SK-N-SH (cell line): Measurements from ENCODE around the gene HEBP2. TPM values are rescaled to one million over a fixed set of nuclear protein-coding genes. Genes with fewer than 3 reads are reported as not detected.

ENCODE experiments used
- CTCF ChIA-PET: fragments of 300-600, 350-600 bp; formaldehyde crosslinking; extraction: SDS; loops from one replicate; lab custom pipeline; 2021; lab: Yijun Ruan, JAX
- POLR2A ChIA-PET: fragments of 350-600 bp; sonication (Branson Sonifier 250); formaldehyde crosslinking; extraction: SDS; loops from one replicate; lab custom pipeline; 2020; ENCODE audit warnings: antibody characterized with exemption, inconsistent platforms; lab: Yijun Ruan, JAX
- DNase-seq: peaks from one replicate; pipeline ENCODE4 v3.0.0; 2012
- H2AFZ ChIP-seq: fragments of 200-600 bp; sonication (generic); 2 replicates; pipeline ENCODE4 v1.8.1; 2016; ENCODE audit warnings: antibody characterized with exemption, mild to moderate bottlenecking, low read depth
- H3F3A ChIP-seq: fragments of 200-600 bp; sonication (generic); replicated peaks from 2 replicates; pipeline ENCODE3; 2016; ENCODE audit warnings: antibody characterized with exemption, mild to moderate bottlenecking; ENCODE audit not compliant: insufficient read depth
- H3K27ac ChIP-seq, 2 experiments: fragments of 200-500 bp in 1 of 2; fragments of 200-600 bp in 1 of 2; sonication (Bioruptor generic) in 1 of 2; sonication (generic), shearing (Covaris generic) in 1 of 2; 2 replicates each; pipeline versions ENCODE4 v1.5.1 to v1.6.1; 2014 to 2016; ENCODE audit warnings: low read depth in 2 of 2, inconsistent platforms in 1 of 2, low read length in 1 of 2, mild to moderate bottlenecking in 1 of 2, mixed read lengths in 1 of 2
- H3K27me3 ChIP-seq: fragments of 200-600 bp; sonication (generic), shearing (Covaris generic); 2 replicates; pipeline ENCODE4 v1.6.1; 2016; ENCODE audit warnings: mixed run types; ENCODE audit not compliant: insufficient read depth
- H3K36me3 ChIP-seq, 2 experiments: fragments of 200-500 bp in 1 of 2; fragments of 200-600 bp in 1 of 2; sonication (Bioruptor generic) in 1 of 2; sonication (generic) in 1 of 2; replicated peaks in 1 of 2; 2 replicates each; pipeline versions ENCODE3 to v1.5.1; 2014 to 2016; ENCODE audit warnings: low read length in 1 of 2, mild to moderate bottlenecking in 1 of 2; ENCODE audit not compliant: insufficient read depth in 2 of 2, control insufficient read depth in 1 of 2
- H3K4me1 ChIP-seq, 2 experiments: fragments of 200-500 bp in 1 of 2; fragments of 200-600 bp in 1 of 2; sonication (Bioruptor generic) in 1 of 2; sonication (generic), shearing (Covaris generic) in 1 of 2; 2 replicates each; pipeline versions ENCODE4 v1.5.1 to v1.6.1; 2014 to 2016; ENCODE audit warnings: low read depth in 1 of 2, low read length in 1 of 2, mixed run types in 1 of 2; ENCODE audit not compliant: insufficient read depth in 2 of 2, control insufficient read depth in 1 of 2
- H3K4me2 ChIP-seq: fragments of 200-600 bp; sonication (generic), shearing (Covaris generic); 2 replicates; pipeline ENCODE4 v1.6.1; 2017; ENCODE audit warnings: mixed run types
- H3K4me3 ChIP-seq, 2 experiments: fragments of 200-500 bp in 1 of 2; fragments of 200-600 bp in 1 of 2; sonication (Bioruptor generic) in 1 of 2; sonication (generic), shearing (Covaris generic) in 1 of 2; 2 replicates each; pipeline versions ENCODE4 v1.5.1 to v1.8.1; 2014 to 2016; ENCODE audit warnings: low read depth in 2 of 2, inconsistent platforms in 1 of 2, low read length in 1 of 2, mild to moderate bottlenecking in 1 of 2, mixed read lengths in 1 of 2, moderate library complexity in 1 of 2
- H3K79me2 ChIP-seq: fragments of 200-600 bp; sonication (generic); 2 replicates; pipeline ENCODE4 v1.8.1; 2017; ENCODE audit warnings: mild to moderate bottlenecking; ENCODE audit not compliant: insufficient read depth
- H3K9ac ChIP-seq: fragments of 200-600 bp; sonication (generic); 2 replicates; pipeline ENCODE4 v1.6.1; 2017; ENCODE audit warnings: mixed run types
- H3K9me2 ChIP-seq: fragments of 200-600 bp; sonication (generic); 2 replicates; pipeline ENCODE4 v1.6.1; 2017; ENCODE audit warnings: mixed run types
- H3K9me3 ChIP-seq: fragments of 200-600 bp; sonication (generic); 2 replicates; pipeline ENCODE4 v1.6.1; 2017; ENCODE audit warnings: mixed run types, mild to moderate bottlenecking, moderate library complexity
- H4K20me1 ChIP-seq: fragments of 200-600 bp; sonication (generic); 2 replicates; pipeline ENCODE4 v1.6.1; 2017; ENCODE audit warnings: mild to moderate bottlenecking, mixed run types; ENCODE audit not compliant: insufficient read depth
- JUND ChIP-seq: IDR thresholded peaks from 2 replicates; pipeline ENCODE4 v1.4.0; 2012
- MXI1 ChIP-seq: IDR thresholded peaks from 2 replicates; pipeline ENCODE4 v1.6.1; 2012; ENCODE audit warnings: mild to moderate bottlenecking, low read depth, low read length, improper control_type of control experiment
- NFIC ChIP-seq: IDR thresholded peaks from 2 replicates; pipeline ENCODE4 v1.4.0; 2012; ENCODE audit warnings: borderline replicate concordance
- NRF1 ChIP-seq: IDR thresholded peaks from 2 replicates; pipeline ENCODE4 v1.6.1; 2012; ENCODE audit warnings: low read depth, mild to moderate bottlenecking, low read length
- POLR2AphosphoS5 ChIP-seq: IDR thresholded peaks from 2 replicates; pipeline ENCODE4 v1.6.1; 2012; ENCODE audit warnings: low read depth, low read length
- RFX5 ChIP-seq: IDR thresholded peaks from 2 replicates; pipeline ENCODE4 v1.6.1; 2012; ENCODE audit warnings: mild to moderate bottlenecking, improper control_type of control experiment, low read length
- RXRA ChIP-seq: IDR thresholded peaks from 2 replicates; pipeline ENCODE4 v1.4.0; 2012; ENCODE audit warnings: low read depth, mild to moderate bottlenecking, borderline replicate concordance
- SMC3 ChIP-seq: IDR thresholded peaks from 2 replicates; pipeline ENCODE4 v1.6.1; 2012; ENCODE audit warnings: low read depth, low read length, improper control_type of control experiment
- TAF1 ChIP-seq: IDR thresholded peaks from 2 replicates; pipeline ENCODE4 v1.6.1; 2012; ENCODE audit warnings: low read depth, mild to moderate bottlenecking, low read length, moderate library complexity, borderline replicate concordance
- TCF12 ChIP-seq: IDR thresholded peaks from 2 replicates; pipeline ENCODE4 v1.4.0; 2012
- TEAD4 ChIP-seq: IDR thresholded peaks from 2 replicates; pipeline ENCODE4 v1.4.0; 2012; ENCODE audit warnings: mild to moderate bottlenecking, borderline replicate concordance; ENCODE audit not compliant: insufficient read depth
- WGBS: methylation state at CpG from one replicate; pipeline ENCODE4 v1.1.6; 2017; ENCODE audit warnings: low lambda C conversion rate; 5-methylcytosine and 5-hydroxymethylcytosine counted together
- polyA plus RNA-seq, 3 experiments: library from polyadenylated mRNA; depleted of rRNA; stranded (reverse); fragments of >200 nt; gene quantifications; 2 replicates each; pipeline ENCODE4 v1.2.3, GENCODE V29; 2012
- TF ChIP-seq, protein P1 (sequence below): fragments of 200-600 bp; sonication (generic); IDR thresholded peaks from 2 replicates; pipeline ENCODE4 v1.6.1; 2017; ENCODE audit warnings: antibody characterized with exemption, mild to moderate bottlenecking, moderate library complexity
- TF ChIP-seq, protein P2 (sequence below): fragments of 150-350 bp; IDR thresholded peaks from 2 replicates; pipeline ENCODE4 v1.6.1; 2016; ENCODE audit warnings: mild to moderate bottlenecking, low read depth, low read length
- TF ChIP-seq, protein P3 (sequence below): IDR thresholded peaks from 2 replicates; pipeline ENCODE4 v1.4.0; 2012; ENCODE audit warnings: low read depth, borderline replicate concordance
- TF ChIP-seq, protein P4 (sequence below): IDR thresholded peaks from 2 replicates; pipeline ENCODE4 v1.4.0; 2012; ENCODE audit warnings: low read depth
- TF ChIP-seq, protein P5 (sequence below): IDR thresholded peaks from 2 replicates; pipeline ENCODE4; 2012

HEBP2 gene
- polyA plus RNA-seq, 1 of the 3 experiments (the other 2 are of a cell fraction): 7.6 TPM

DNA sequence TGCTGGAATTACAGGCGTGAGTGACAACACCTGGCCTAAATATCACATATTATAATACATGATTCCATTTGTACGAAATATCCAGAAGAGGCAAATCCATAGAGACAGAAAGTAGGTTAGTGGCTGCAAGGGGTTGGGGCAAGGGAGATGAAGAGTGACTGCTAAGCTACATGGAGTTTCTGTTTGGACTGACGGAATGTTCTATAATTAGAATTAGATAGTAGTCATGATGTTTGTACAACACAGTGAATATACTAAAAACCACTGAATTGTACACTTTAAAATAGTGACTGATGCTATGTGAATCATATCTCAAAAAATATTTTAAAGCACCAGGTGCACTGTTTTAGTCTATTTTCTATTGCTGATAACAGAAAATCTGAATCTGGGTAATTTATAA lies 3.7 kb upstream of the HEBP2 start:
- Histone ChIP-seq H3K9ac (no peak overlapping the region), H3K27ac (no peak overlapping the region), H3K79me2 (no peaks in the 10 kb centered on the region), H3K36me3 (no peaks in the 10 kb centered on the region), H3K27me3 (no peaks in the 10 kb centered on the region), H4K20me1 (no peaks in the 10 kb centered on the region), H3F3A (no peaks in the 10 kb centered on the region), H3K4me1 (peaks cover 0 to 8% of the 10 kb centered on the region in 2 experiments; a peak in 1 of 4 replicates), H3K9me2 (no peaks in the 10 kb centered on the region), H3K4me3 (no peak overlapping the region), H2AFZ (no peak overlapping the region), H3K9me3 (no peaks in the 10 kb centered on the region), H3K4me2 (no peak overlapping the region)
- DNase-seq: no peak
- TF ChIP-seq TEAD4 (no peak), RFX5 (no peak), SMC3 (no peak), RXRA (no peak), NRF1 (no peak), TAF1 (no peak), MXI1 (no peak), NFIC (no peak), JUND (no peak), POLR2AphosphoS5 (no peak), TCF12 (no peak)
- TF ChIP-seq, protein P1, sequence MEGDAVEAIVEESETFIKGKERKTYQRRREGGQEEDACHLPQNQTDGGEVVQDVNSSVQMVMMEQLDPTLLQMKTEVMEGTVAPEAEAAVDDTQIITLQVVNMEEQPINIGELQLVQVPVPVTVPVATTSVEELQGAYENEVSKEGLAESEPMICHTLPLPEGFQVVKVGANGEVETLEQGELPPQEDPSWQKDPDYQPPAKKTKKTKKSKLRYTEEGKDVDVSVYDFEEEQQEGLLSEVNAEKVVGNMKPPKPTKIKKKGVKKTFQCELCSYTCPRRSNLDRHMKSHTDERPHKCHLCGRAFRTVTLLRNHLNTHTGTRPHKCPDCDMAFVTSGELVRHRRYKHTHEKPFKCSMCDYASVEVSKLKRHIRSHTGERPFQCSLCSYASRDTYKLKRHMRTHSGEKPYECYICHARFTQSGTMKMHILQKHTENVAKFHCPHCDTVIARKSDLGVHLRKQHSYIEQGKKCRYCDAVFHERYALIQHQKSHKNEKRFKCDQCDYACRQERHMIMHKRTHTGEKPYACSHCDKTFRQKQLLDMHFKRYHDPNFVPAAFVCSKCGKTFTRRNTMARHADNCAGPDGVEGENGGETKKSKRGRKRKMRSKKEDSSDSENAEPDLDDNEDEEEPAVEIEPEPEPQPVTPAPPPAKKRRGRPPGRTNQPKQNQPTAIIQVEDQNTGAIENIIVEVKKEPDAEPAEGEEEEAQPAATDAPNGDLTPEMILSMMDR: no peak
- TF ChIP-seq, protein P2, sequence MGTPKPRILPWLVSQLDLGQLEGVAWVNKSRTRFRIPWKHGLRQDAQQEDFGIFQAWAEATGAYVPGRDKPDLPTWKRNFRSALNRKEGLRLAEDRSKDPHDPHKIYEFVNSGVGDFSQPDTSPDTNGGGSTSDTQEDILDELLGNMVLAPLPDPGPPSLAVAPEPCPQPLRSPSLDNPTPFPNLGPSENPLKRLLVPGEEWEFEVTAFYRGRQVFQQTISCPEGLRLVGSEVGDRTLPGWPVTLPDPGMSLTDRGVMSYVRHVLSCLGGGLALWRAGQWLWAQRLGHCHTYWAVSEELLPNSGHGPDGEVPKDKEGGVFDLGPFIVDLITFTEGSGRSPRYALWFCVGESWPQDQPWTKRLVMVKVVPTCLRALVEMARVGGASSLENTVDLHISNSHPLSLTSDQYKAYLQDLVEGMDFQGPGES: no peak
- TF ChIP-seq, protein P3, sequence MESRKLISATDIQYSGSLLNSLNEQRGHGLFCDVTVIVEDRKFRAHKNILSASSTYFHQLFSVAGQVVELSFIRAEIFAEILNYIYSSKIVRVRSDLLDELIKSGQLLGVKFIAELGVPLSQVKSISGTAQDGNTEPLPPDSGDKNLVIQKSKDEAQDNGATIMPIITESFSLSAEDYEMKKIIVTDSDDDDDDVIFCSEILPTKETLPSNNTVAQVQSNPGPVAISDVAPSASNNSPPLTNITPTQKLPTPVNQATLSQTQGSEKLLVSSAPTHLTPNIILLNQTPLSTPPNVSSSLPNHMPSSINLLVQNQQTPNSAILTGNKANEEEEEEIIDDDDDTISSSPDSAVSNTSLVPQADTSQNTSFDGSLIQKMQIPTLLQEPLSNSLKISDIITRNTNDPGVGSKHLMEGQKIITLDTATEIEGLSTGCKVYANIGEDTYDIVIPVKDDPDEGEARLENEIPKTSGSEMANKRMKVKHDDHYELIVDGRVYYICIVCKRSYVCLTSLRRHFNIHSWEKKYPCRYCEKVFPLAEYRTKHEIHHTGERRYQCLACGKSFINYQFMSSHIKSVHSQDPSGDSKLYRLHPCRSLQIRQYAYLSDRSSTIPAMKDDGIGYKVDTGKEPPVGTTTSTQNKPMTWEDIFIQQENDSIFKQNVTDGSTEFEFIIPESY: no peak
- TF ChIP-seq, protein P4, sequence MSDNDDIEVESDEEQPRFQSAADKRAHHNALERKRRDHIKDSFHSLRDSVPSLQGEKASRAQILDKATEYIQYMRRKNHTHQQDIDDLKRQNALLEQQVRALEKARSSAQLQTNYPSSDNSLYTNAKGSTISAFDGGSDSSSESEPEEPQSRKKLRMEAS: no peak
- TF ChIP-seq, protein P5, sequence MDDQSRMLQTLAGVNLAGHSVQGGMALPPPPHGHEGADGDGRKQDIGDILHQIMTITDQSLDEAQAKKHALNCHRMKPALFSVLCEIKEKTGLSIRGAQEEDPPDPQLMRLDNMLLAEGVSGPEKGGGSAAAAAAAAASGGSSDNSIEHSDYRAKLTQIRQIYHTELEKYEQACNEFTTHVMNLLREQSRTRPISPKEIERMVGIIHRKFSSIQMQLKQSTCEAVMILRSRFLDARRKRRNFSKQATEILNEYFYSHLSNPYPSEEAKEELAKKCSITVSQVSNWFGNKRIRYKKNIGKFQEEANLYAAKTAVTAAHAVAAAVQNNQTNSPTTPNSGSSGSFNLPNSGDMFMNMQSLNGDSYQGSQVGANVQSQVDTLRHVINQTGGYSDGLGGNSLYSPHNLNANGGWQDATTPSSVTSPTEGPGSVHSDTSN: no peak
- TF ChIP-seq, all 33 proteins: peak for 0
- WGBS: 54% methylated on average over 3 of the region's 3 CpGs
- ChIA-PET POLR2A (no interaction called here), CTCF (no interaction called here)
